AML-193 (cell line): Measurements from ENCODE around the gene UBE2K.
"Not testable (repeated sequence)": the region's sequence is repeated elsewhere in the genome, so short reads cannot be mapped to it uniquely, and the experiment has no call there.

ENCODE experiments used
- DNase-seq, 2 experiments: peaks; one replicate each; lab custom pipeline; 2025; lab: John Stamatoyannopoulos, UW

UBE2K gene

DNA sequence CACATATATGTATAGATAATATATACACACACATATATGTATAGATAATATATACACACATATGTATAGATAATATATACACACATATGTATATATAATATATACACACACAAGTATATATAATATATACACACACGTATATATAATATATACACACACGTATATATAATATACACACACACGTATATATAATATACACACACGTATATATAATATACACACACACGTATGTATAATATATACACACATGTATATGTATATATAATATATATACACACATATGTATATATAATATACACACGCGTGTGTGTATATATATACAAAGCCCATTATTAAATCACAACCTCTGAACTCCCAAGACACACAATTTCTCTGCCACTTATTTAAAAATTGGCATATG is 8.0 kb upstream of the UBE2K start:
- no peak for DNase-seq

DNA sequence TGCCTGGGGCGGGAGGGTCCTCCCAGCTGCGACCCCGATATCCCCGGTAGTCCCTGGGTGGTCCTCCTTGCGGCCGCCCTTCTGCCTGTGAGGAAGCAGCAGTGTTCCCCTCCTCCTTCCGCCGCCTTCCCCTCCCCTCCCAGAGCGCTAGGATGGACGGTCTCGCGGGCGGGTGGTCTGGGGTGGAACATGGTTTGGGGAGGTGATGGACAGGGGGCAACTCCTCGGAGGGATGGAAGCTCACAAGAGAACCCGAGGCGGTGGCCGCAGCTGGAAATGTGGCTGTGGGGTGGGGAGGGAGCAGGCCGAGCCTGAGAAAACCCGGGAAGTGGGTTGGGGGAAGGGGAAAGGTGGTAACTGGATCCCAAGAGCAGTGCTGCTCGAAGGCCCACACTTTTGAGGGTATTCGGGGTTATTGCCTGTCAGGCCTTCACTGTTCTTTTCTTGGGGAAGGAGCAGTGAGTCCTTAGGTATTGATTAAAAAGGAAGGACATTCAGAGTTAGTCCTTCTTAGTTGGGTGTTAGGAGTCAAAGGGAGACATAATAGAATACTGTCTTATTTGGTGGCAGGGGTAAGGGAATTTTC is 581 bp downstream of the UBE2K start:
- DNase-seq, result peak; percentile 26 to 42

DNA sequence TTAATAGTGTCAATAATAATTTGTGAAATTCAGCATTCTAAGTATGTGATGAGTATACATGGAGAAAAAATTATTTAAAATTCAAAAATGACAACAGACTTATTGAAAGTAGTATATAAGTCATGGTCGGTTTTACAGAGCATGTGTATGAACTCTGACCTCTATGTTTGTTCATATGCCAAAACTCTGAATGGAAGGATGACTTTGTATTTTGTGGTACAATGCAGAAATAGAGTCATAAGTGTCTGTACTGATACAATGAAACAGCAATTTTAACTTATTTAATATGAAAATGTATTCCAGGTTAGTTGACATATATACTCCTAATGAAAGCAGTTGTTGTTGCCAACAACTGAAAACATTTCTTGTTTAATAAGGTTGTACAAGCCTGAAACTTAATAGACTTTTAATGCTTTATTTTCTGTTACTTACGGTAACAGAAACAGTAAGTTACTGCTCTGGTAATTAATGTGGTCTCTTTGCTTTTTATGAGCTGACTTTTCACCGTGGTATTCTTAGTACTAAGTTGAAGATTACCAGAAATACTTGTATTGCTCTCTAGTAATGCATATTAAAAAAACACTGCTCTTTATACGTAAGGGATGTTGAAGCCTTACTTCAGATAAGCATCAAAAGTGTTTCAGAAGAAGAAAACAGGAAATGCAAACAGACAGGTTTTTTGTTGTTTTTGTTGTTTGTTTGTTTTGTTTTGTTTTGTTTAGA is 1.9 kb downstream of the UBE2K start:
- DNase-seq, result peak; percentile 42 to 52

DNA sequence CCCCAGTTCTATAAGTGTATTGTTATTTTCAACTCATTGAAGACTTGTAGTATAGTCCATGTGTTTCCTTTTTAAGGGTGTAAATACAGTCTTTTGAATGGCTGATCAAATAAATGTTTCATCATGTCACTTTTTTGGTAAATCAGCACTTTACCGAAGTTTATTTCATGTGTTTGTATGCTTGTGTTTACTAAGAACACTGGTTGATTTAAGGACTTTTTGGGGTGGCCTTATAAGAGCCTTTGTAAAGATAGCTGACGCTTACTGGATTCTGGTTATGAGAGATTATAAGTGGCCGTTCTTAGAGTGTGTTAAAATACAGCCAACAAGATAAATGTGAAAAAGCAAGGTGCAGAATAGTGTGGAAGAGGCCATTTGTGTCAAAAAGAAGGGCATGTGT is 2.6 kb downstream of the UBE2K start:
- no peak for DNase-seq

DNA sequence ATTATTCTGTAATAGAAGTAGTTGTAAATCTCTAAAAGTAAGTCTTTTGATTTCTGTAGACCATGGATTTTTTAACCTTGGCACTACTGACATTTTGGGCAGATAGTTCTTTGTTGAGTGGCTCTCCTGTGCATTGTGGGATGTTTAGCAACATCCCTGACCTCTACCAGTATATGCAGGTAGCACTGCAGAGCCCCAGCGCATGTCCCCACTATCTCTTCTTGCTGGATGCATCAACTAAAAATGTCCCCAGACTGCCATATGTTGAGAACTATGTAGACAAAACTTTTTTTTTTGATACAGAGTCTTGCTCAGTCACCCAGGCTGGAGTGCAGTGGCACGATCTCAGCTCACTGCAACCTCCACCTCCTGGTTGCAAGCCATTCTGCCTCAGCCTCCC is 4.8 kb downstream of the UBE2K start:
- DNase-seq, result no peak

DNA sequence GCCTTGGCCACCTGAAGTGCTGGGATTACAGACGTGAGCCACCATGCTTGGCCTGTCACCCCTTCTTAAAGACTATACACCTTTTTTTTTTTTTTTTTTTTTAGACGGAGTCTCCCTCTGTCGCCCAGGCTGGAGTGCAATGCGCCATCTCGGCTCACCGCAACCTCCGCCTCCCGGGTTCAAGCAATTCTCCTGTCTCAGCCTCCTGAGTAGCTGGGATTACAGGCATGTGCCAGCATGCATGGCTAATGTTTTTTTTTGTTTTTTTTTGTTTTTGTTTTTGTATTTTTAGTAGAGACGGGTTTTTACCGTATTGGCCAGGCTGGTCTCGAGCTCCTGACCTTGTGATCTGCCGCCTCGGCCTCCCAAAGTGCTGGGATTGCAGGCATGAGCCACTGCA is 6.9 kb downstream of the UBE2K start:
- not testable (repeated sequence) for DNase-seq

DNA sequence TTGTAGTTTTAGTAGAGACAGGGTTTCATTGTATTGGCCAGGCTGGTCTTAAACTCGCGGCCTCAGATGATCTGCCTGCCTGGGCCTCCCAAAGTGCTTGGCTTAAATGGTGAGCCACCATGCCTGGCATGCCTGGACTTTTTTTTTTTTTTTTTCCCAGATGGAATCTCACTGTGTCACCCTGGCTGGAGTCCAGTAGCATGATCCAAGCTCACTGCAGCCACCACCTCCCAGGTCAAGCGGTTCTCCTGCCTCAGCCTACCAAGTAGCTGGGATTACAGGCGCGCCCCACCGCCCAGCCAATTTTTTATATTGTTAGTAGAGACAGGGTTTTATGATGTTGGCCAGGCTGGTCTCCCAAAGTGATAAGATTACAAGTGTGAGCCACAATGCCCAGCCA is 8.4 kb downstream of the UBE2K start:
- no peak for DNase-seq

DNA sequence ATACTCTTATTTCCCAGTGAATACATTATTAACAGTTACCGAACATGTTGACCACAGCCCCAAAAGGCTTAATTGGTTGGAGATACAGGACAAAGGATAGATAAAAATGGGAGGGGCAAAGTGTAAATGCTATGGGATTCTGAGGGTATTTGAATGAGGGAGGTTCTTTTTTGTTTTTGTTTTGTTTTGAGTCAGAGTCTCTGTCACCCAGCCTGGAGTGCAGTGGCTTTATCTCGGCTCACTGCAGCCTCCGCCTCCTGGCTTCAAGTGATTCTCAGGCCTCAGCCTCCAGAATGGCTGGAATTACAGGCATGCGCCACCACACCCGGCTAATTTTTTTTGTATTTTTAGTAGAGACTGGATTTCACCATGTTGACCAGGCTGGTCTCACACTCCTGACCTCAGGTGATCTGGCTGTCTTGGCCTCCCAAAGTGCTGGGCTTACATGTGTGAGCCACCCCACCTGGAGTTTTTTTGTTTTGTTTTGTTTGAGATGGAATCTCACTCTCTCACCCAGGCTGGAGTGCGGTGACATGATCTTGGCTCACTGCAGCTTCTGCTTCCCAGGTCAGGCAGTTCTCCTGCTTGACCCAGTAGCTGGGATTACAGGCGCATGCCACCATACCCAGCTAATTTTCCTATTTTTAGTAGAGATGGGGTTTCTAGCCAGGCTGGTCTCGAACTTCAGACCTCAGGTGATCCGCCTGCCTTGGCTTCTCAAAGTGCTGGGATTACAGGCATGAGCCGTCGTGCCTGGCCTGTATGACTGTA is 9.0 kb downstream of the UBE2K start:
- no peak for DNase-seq

DNA sequence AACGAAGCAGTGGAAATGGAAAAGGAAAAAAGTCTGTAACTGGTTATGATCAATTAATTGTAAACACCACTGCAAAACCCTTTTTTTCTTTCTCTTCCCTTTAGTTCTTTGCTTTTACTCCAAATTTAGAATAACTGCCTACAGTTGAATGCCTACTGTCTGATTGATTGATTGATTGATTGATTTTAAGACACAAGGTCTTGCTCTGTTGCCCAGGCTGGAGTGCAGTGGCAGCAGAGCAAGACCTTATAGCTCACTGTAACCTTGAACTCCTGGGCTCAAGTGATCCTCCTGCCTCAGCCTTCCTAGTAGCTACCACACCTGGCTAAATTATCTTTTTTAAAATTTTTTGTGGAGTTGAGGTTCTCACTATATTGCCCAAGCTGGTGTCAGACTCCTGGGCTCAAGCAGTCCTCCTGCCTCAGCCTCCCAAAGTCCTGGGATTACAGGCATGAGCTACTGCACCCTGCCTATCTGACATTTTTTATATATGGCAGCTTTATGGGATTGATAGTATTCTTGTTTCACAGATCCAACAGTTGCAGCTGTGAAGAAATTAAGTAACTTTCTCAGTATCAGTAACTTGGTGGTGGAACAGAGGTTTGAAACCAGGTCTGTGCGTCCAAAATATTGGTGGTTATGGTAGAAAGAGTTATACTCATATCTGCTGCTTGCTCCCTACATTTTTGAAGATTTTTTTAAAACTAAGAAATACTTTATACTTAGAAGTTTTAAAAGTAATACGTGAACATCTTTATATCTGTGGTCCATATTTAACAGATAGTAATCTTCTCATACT is 12.4 kb downstream of the UBE2K start:
- no peak for DNase-seq

DNA sequence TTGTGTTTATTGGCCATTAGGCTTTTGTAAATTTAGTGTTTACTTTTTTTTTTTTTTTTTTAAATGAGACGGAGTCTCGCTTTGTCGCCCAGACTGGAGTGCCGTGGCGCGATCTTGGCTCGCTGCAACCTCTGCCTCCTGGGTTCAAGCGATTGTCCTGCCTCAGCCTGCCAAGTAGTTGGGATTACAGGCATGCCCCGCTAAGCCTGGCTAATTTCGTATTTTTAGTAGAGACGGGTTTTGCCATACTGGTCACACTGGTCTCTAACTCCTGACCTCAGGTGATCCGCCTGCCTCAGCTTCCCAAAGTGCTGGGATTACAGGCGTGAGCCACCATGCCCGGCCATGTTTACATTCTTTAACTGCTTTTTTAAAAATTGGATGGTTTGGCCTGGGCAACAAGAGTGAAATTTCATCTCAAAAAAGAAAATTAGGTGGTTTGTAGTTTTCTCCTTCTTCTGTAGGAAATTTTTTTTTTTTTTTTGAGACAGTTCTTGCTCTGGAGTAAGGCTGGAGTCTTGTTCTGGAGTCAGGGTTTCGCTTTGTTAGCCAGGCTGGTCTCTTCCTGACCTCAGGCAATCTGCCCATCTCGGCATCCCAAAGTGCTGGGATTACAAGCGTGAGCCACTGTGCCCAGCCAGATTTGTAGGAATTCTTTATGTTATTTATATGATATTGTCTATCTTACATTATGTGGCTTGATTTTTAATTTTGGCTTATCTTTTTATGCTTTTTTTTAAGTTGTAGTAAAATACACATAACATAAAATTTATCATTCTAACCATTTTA is 15.1 kb downstream of the UBE2K start:
- DNase-seq, result no peak

DNA sequence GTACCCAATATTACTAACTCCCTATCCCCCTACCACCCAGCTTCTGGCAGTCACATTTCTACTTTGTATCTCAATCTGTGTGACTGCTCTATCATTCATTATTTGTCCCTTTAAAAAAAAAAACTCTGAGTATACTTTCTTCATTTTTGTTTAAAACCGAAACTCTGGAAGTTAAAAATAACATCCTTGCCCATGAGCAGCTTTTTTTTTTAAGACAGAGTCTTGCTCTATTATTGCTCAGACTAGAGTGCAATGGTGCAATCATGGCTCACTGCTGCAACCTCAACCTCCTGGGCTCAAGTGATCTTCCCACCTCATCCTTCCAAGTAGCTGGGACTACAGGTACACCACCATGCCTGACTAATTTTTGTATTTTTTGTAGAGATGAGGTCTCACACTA is 15.8 kb downstream of the UBE2K start:
- DNase-seq, result no peak

DNA sequence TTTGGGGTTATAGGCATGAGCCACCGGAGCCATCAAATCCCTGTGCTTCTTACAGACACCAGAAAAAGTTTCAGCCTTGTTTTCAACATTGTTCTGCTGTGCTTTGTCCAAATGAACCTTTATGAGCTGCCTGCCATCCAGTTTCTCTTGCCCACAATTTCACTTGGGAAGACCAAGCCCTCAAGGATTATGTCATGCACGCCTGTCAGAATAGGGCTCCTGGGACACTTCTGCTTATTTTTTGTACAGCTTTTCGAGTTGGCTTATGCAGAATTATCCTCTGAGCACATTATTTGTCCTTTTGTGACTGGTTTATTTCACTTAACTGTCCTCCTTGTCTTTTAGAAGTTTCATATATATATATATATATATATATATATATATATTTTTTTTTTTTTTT is 16.2 kb downstream of the UBE2K start:
- no peak for DNase-seq

DNA sequence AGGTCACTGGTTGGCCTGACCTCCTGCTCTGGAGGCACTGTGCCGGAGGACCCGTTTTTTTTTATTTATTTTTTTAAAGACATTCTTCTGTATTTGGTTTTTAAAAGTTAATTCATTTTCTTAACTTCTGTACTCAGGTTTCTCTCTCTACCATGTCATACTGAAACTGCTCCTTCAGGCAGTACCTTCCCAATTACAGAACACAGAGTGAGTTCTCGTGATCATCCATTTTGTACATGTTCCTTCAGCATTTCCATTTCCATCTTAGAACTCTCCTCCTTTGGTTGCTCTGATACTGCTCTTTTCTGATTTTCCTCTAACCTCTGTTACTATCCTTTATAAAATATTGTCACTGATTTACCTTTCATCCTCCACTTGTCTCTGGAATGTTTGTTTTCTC is 17.9 kb downstream of the UBE2K start:
- no peak for DNase-seq

DNA sequence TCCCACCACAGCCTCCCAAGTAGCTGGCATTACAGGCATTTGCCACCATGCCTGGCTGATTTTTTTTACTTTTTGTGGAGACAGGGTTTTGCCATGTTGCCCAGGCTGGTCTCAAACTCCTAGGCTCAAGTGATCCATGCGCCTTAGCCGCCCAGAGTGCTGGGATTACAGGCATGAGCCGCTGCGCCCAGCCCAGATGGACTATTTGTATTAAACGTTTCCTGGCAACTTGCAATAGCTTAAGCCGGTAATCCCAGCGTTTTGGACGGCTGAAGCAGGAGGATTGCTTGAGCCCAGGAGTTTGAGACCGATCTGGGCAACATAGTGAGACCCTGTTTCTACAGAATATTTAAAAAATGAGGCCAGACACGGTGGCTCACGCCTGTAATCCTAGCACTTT is 18.4 kb downstream of the UBE2K start:
- no peak for DNase-seq

DNA sequence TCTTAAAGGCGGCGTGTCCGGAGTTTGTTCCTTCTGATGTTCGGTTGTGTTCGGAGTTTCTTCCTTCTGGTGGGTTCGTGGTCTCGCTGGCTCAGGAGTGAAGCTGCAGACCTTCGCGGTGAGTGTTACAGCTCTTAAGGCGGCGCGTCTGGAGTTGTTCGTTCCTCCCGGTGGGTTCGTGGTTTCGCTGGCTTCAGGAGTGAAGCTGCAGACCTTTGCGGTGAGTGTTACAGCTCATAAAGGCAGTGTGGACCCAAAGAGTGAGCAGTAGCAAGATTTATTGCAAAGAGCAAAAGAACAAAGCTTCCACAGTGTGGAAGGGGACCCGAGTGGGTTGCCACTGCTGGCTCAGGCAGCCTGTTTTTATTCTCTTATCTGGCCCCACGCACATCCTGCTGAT is 19.8 kb downstream of the UBE2K start:
- not testable (repeated sequence) for DNase-seq

DNA sequence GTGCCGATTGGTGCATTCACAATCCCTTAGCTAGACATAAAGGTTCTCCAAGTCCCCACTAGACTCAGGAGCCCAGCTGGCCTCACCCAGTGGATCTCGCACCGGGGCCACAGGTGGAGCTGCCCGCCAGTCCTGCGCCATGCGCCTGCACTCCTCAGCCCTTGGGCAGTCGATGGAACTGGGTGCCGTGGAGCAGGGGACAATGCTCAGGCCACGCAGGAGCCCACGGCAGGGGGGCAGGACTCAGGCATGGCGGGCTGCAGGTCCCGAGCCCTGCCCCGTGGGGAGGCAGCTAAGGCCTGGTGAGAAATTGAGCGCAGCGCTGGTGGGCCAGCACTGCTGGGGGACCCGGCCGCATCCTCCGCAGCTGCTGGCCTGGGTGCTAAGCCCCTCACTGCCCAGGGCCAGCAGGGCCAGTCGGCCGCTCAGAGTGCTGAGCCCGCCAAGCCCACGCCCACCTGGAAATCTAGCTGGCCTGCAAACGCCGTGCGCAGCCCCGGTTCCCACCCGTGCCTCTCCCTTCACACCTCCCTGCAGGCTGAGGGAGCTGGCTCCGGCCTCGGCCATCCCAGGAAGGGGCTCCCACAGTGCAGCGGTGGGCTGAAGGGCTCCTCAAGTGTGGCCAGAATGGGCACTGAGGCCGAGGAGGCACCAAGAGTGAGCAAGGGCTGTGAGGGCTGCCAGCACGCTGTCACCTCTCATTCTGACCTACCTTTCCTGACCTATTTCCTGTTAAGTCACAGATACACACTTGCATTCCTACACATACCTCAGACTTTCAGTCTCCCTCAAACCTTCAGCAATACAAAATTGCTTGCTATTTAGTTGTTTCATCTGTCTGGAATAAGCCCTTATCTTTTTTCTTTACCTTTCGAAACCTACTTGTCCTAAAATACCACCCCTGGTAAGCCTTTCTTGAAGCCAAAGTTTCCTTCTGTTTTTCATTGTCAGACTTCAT is 20.7 kb downstream of the UBE2K start:
- no peak for DNase-seq

DNA sequence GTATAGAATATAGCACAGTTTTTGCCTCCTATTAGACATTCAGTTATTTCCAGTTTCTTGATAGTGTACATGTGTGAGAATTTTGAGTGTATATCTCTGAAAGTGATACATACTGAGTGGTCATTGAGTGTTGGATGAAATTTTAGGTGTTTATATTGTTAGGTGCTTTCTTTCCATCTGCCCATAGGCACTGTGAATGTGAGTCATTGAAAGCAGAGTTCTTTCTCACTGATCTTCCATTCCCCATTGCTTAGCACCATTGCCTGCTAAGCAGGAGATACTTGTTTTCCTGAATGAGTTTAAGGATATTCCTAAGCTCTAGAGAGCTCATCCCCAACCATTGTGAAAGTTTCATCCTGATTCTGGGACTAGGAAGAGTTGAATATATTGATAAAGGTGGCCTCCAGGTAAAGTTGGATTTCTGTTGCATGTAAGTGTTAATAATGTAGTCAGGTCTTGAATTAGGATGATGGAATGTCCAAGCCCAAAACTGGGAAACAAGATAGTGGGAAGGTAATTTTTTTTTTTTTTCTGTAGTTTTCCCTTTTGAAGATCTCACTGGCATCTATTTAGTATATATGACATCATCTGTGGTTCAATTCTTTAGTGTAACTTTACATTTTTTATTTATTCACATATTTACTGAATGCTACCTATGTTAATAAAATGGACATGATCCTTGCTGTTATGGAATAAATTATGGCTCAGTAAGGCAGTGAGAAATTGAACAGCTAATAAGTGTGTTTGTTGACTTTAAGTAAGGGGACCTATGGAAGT is 22.1 kb downstream of the UBE2K start:
- no peak for DNase-seq

DNA sequence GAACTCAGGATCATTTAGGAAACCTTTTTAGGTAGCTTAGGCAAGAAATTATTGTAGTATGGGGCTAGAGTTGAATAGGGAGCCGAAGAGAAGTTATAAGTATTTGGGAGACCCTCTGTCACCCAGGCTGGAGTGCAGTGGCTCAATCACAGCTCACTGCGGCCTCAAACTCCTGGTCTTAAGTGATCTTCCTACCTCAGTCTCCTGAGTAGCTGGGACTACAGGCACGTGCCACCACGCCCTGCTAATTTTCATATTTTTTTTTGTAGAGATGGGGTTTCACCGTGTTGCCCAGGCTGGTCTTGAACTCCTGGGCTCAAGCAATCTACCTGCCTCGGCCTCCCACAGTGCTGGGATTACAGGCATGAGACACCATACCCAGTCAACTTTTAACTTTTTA is 23.3 kb downstream of the UBE2K start:
- not testable (repeated sequence) for DNase-seq

DNA sequence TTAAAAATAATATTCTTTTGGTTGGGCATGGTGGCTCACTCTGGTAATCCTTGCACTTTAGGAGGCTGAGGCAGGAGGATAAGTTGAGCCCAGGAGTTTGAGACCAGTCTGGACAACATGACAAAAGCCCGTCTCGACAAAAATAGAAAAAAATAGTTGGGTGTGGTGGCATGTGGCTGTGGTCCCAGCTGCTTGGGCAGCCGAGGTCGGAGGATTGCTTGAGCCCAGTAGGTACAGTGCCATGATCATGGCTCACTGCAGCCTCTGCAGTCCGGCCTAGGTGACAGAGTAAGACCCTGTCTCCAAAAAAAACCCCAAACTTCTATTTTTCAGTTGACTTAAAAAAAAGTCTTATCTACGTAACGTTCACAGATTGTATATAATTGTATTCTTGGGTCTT is 23.9 kb downstream of the UBE2K start:
- no peak for DNase-seq

DNA sequence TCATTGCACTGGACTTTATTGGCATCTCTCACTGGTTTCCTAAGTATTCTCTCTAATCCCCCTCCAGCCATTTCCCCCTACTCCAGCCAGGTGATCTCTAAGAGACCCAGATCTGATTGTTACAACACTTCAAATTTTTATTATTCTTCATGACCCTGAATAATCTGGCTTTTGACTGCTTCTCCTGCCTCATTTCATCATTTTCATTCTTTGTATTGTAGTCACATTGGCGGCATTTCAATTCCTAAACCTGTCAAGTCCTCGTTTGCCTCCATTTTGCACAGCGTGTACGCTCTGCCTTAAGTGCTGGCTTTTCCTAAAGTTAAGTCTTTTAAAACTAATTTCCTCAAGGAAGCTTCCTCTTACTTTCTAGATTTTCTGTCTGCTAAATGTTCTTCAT is 31.6 kb downstream of the UBE2K start:
- no peak for DNase-seq
